ENCODE results near the gene PSMB5. TPM values are rescaled to one million over a fixed set of nuclear protein-coding genes. Genes with fewer than 3 reads are reported as not detected.
"Not testable (repeated sequence)": the region's sequence is repeated elsewhere in the genome, so short reads cannot be mapped to it uniquely, and the experiment has no call there.

Gene PSMB5
- total RNA-seq, 1 donor from 2014 or later: 115 TPM

DNA sequence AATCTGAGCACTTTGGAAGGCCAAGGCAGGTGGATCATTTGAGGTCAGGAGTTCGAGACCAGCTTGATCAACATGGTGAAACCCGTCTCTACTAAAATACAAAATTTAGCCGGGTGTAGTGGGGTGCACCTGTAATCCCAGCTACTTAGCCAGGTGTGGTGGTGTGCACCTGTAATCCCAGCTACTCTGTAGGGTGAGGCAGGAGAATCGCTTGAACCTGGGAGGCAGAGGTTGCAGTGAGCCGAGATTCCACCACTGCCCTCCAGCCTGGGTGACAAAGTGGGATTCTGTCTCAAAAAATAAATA, 21.0 kb downstream of the PSMB5 start:
- not testable (repeated sequence) for DNase-seq

DNA sequence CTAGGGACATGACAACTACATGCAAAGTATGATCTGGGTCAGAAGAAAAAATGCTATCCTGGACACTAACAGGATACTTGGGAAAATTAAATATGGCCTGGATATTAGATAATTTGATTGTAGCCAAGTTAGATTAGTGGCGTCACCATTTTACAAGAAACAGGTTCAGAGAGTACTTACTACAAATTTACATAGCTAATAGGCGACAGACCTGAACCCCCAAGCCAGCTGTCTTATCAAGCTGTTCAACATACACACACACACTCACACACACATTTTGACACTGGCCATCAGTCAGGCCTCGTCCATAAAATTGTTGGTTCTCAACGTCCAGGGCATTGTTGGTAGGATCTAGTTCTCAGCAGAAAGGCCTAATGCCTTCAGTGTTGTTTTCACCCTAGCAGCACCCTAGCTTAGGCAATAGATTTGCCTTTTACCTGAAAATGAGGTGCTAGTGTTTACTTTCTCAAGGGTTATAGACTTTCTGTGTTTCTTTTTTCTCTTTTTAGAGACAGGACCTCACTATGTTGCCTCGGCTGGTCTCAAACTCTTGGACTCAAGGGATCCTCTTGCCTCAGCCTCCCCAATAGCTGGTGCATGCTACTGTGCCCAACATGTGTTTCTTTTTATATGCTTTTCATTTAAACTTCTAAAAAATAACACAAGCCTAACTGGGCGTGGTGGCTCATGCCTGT, 21.5 kb downstream of the PSMB5 start:
- DNase-seq: no peak

DNA sequence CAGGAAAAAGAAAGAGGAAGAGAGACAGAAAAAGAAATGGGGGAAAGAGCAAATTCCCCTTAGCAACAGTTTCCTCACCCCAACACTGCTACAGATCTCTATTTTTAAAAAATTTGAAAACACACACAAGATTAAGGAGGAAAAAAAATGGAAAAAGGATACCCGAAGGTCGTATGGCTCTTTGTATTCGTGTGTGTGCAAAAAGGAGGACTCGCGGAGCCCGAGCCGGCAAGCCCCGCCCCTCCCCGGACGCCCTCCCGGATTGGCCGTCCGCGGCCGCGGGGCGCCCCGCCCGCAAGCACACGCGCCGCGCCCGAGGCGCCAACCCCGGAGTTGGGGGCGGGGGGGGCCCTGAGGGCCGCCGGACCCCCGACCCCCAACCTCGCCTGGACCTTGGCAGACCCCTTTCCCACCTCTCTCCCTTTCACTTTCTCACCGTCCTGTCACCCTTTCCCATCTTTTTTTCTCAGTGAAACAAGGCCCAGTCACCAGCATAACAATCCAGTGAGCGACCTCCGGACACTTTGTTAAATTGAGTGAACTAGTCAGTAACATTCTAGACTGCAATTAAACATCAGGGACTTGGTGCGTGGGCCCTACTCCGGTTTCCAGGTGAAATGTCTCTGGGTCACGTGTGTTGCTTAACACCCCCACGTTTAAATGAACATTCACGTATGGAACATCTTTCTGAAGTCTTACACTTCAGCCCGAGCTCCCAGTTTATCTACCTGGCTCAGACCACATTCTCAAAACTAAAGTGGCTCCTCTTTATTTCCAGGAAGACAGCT, 24.6 kb downstream of the PSMB5 start, which contains the start of gene C14orf93:
Gene C14orf93, minus strand, starts transcription at position 205 of the 788 bp plus-strand sequence. CDS start 11,120 bp downstream, outside the sequence.
- peak; percentile 68 for DNase-seq

DNA sequence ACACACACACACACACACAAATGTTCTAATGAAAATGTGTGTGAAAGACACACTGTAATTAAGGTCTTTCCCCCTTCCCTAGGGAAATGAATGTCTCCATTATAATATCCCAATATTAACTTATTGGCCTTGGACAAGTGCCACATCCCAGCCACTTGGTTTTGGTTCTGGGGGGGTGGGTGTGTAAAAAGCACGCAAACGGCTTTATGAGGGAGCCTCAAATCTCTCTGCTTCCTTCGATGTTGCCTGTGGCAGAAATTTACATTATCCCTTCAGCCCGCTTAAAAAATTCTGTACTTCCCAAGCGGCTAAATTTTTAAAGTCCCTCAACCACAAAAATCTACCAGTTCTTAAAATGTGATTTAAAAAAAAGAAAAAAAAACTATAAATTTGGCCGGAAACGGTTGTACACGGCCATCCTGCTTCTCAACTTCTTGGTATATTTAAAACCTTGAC, 25.2 kb downstream of the PSMB5 start:
- no peak for DNase-seq

DNA sequence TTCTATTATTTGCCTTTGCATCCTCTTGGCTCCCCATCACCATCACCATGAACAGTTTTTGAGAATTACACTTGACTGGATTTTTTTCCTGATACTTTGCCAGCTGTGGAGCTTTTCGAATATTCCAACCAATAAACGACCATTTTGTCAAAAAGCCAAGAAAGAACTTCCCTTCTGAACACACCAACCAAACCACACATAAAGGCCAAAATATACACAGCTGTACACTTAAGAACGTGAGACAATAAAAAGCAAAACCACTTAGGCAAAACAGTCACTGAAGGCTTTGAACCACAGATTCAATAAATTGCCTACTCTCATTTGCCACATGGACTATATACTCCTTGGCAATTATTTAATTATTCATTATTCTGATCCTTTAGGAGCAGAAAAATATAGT, 25.9 kb downstream of the PSMB5 start:
- no peak for DNase-seq

DNA sequence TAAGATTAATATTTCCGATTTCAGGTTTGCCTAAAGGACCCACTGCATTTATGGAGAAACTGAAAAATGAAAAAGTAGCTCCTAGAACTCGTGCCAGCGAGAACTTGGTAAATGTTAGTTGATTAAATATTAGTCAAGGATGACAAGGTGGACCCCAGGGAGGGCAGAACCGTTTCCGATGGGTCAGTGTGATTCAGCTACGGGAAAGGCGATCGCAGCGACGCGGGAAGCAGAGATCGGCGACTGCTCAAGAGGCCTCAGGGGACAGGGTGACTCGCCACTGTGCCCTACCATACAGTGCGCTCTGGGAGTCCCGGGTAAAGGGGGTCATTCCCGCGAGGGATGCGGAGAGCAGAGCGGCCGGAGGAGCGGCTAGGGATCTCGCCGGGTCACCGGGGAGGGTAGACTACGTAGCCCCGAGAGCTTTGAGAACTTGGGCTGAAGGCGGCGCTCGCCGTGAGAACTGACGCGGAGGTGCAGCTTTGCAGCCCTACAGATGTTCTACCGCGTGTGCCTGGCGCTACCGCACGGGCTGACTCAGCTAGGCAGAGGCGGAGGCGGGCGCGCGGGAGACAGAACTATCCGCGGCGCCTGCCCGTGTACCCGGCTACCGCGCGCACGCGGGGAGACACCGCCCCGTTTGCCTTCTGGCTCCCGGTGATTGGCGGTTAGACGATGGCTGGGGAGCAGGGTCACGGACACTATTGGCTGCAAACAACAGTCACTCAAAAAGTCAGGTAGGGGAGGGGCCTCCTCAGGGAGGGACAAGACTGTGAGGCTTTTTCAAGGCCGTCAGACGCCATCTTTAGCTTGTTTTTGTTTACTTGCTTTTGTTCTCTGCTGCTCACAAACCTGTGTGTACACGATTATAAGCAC, 27.9 kb downstream of the PSMB5 start:
- peak; percentile 98 for DNase-seq

DNA sequence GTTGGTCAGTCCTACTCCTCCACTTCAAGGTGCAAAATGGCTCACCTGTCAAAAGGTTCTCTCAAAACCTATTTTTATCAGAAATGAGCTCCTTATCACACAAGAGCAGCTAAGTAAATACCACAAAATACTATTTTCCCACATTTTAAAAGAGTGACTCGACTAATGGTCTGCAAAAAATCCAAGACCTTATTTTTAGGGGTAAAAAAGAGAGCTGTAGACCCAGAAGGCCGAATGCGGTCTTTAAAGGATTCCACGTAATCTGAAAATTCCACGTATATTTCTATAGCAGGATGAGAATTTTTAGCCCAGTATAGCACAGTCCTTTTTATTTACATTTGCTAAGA, 28.5 kb downstream of the PSMB5 start:
- no peak for DNase-seq

DNA sequence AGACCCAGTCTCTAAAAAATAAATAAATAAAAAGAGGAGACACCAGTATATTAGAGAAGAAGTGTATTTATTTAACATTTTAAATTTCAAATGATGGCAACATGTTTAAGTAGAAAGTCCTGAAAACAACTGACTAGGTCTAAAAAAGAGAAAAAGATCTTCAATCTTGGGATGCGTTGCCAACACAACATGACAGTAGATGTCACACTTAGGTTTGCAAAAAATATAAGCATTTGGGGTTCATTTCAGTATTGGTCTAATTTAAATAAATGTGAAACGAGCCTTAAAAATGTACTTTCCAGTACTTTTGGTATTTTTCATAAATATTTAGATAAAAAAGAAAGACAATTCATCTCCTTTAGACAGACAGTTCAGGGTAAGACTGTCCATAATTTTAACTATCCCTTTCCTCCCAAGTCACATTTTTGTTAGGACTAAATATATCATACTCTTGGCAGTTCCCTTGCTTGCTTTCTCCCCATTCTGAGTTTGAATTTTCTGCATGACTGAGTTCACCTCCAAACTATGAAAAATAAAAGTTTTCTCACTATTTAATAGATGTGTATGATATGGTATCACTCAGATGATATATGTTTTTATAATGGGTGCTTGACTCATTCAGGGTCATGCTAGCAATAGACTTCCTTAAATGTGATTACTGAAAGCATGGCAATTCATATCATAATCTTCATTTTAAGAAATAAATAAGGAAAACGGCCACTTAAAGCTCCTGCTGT, 29.1 kb downstream of the PSMB5 start:
- no peak for DNase-seq

DNA sequence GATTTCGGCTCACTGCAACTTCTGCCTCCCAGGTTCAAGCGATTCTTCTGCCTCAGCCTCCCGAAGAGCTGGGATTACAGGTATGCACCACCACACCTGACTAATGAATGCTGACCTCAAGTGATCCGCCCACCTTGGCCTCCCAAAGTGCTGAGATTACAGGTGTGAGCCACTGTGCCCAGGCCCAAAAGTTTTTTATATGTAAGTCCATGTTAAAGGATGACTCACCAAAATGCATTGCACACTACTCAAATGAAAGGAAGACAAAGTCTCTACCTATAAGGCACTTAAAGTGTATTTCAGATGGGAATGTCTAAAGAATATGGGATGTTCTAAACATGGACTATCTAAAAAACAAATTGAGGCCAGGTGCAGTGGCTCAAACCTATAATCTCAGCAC, 30.4 kb downstream of the PSMB5 start:
- DNase-seq: not testable (repeated sequence)

DNA sequence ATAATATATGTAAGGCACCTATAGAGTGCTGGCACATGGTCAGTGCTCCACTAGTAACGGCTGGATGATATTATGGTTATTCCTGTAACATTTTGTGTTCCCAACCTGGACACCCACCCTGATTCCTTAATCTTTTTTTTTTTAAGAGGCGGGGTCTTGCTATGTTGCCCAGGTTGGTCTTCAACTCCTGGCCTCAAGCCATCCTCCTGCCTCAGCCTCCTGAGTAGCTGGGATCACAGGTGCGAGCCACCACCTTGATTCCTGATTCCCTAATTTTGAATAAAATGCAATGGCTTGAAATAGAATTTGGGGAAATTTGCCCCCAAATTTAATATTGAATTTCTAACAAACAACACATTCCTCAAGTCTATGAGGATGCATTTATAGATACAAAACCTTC, 32.1 kb downstream of the PSMB5 start:
- DNase-seq: no peak

DNA sequence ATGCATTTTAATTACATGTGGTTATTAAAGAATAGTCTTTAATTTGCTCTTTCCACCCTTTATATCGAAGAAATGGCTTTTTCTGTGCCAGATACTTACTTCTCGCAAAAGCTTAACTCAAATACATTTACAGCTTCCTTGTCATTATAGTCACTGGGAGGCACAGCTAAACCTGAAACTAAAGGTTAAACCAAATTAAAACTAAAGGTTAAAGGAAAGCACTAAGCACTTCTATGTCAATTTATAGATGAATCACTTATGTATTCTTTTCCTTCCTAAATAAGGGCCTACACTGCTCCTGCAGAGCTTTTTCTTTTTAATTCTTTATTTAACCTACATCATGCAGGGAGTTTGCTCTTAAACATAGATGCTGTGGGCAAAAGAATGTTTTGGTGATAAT, 33.8 kb downstream of the PSMB5 start:
- DNase-seq: no peak

DNA sequence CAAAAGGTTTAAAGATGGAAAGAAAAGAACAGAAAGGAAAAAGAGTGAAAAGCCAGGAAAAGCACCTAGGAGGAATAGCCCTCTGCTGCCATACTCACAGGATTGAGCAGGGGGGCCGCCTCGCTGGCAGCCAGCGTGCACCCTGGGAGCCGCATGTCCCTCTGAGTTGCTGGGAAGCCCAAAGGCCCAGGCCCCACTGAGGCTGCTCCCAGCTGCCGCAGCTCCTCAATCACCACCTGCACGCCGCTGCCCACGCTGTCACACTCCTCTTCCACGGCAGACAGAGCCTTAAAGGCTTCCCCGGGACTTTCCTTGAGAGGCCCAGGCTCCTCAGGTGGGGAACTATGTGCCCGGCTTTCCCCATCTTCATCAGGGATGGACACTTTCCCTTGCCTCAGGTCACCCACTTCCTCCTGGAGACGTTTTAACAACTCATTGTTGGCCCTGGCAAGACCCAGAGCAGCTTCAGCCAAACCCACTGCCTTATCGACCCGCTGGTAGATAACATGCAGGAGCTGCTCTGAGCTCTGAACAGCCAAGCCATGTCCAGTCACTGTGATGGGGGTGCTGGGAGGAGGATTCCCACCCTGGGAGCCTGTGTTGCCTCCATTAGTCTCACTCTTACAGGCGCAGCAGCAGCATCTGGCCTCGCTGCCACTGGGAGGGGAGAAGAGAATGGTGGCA, 36.2 kb downstream of the PSMB5 start:
- DNase-seq: no peak

DNA sequence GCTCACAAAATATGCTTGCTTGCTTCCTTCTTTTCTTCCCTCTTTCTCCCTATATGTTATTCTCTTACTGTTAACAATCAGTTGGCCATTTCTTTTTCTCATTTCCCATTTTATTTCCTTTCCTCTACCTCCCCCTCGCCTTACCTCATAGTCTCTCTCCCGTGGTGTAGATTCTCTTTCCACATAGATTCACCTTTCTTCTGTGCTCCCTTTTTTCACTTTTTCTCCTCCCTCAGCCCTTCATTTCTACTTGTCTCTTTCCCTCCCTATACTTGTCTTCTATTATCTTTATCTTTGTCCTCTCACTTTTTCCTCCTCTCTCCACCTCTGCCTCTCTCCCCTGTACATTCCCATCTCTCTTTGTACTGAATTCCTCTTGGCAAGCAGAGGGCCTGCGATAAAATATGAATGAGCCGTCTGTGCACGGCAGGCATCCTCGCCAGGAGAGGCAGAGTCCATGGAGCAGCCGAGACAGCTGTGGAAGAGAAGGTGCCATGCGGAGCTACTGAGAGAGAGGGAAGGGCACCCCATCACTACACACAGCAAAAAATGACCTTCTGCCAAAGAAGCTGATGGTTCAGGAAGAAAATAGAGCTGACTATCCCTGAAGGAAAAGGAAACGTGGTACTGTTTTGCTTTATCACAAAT, 36.9 kb downstream of the PSMB5 start:
- DNase-seq: no peak

DNA sequence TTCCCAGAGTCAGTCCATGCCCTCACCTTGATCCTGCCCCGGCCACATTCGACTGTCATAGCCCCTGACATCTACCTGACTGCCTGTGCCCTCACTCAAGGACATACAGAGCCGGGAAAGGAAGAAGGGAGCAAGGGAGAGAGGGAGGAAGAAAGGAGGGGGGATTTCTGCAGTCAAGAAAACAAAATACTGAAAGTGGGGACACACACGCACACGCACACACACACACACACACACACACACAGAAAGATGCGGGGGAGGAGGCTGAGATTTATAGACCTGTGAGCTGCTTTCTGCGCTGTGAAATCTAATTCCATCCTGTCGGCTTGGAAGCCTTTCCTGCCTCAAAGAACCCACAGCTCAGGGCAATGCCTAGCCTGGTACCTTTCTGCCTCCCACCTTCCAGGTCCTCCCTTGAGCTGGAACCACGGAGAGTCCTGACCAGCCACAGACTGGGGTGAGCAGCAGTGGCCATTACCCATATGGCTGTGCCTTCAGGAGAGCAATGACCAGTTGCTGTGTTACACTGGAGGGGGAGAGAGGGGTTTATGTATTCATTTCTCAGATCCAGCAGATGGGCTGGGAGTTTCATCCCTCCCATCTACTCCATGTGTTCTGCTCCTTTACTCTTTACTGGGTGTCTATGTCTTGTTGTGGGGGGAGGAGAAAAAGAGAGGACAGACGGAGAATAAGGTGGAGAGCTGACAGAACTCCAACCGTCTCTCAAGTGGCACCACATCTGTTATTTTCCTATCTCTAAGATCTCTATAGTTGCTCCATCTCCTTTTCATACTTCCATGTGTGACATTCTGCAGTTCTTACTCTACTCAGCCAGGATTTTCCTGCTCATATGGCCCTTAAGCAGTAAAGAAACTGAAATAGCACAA, 37.7 kb downstream of the PSMB5 start:
- DNase-seq: no peak

DNA sequence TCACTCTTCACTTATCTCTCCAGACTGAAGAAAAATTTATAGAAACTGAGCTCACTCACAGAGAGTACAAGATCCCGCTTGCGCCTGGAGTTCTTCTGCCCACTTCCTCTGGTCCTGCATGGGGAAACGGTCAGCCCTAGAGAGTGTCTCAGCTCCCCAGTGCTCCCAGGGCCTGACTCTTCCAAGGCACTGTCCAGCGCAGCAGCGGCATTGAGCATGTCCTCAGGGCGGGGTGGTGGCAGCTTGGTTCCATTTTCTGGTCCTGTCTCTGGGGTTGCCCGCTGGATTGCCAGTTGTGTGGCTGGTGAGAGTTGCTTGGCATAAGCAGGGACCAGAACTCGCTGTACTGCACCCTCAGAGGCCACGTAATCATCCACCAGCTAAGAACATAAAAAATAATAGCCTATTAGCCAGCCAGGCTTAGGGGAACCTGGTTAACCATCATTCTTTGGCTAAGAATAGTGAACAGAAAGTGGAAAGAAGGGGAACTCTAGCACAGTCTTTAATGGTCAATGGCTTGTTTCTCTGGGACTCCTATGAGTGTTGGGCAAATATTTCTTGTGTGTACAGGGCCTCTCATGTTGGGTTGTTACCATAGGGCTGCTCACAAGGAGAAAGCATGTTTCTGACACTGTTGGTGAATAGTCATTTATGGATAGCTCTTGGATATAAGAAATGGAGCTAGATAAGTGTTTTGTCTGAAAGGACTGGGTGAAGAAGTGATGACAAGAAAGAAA, 38.6 kb downstream of the PSMB5 start:
- no peak for DNase-seq

DNA sequence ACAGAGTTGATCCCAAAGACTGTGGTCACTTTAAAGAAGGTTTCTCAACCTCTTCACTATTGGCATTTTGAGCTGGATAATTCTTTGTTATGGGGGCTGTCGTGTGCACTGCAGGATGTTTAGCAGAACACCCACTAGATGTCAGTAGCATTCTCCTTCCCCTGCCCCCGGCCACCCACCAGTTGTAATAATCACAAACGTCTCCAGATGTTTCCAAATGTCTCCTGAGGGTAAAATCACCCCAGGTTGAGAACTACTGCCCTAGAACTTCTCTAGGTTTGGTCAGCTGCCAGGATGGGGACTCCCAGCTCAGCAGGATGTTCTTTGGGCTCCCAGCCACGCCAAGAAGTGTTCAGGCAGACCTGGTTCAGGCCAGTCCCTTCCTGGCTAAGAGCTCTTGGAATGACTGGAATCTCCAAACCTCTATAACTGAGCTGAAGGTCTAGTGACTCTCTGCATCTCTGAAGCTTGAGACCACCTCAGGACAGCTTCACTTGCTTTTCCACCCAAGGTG, 39.9 kb downstream of the PSMB5 start:
- peak; percentile 30 for DNase-seq

DNA sequence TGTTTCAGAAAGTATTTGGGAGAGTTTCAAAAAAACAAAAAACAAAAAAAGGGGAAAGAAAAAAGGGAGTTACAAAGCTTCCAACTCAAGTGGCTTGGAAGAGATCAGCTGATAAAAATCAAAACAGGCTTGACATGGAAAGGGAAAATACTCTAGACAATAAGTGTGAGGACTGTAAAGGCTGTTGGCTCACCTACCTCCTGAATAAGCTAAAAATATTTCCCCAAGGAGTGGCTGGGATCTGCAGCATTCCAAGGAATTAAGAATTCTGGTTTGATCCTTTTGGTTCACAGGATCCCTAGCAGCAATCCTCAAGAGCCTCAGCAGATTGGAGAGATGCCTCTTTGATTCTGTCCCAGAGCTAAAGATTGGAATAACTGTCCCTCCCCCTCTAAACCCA, 41.2 kb downstream of the PSMB5 start:
- DNase-seq: no peak

DNA sequence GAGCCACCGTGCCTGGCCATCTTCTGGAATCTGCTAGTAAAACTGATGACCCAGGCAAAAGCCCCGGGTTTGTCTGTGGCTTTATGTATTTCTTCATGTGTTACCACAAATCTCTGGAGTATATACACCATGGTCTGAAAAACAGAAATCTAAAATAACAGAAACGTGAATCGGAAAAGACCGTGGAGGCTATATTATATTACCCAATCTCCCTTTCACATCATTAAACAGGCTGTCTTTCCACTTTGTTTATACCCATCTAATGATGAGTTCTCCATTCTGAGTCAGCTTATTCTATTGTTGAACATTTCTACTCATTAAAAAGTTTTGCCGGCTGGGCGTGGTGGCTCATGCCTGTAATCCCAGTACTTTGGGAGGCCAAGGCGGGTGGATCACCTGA, 42.8 kb downstream of the PSMB5 start:
- DNase-seq: no peak

DNA sequence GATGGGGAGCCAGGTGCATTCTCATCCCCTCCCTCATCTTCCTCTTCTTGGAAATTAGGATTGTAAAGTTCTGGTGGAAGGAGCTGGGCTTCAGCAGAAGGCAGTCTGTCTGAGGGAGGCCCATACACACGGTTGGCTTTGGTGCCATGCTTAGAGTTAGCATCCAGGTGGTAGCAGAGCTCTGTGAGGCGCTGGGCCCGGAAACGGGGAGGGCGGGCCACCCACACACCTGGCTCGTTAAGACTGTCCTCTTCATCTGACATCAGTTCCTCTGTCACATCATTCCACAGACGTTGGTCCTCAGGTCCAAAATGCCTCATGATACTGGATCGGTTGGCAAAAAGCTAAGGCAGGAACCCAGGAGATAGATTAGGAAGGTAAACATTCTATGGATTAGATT, 47.4 kb downstream of the PSMB5 start:
- no peak for DNase-seq
